OCI-LY1 (cell line): Measurements from ENCODE around the gene HAUS7.

Experiments used
- EZH2 ChIP-seq: fragments of 200-600 bp; sonication (generic), shearing (Covaris generic); IDR thresholded peaks from 2 replicates; pipeline ENCODE4 v1.8.0; 2017; ENCODE audit warnings: borderline replicate concordance, mixed run types, mild to moderate bottlenecking, antibody characterized with exemption, low read length, moderate library complexity, mixed read lengths
- TF ChIP-seq, protein P1 (sequence below): fragments of 200-600 bp; sonication (generic), shearing (Covaris generic); IDR thresholded peaks from 2 replicates; pipeline ENCODE4 v1.5.1; 2017; ENCODE audit warnings: mild to moderate bottlenecking, antibody characterized with exemption, low read length, moderate library complexity, mixed read lengths

DNA sequence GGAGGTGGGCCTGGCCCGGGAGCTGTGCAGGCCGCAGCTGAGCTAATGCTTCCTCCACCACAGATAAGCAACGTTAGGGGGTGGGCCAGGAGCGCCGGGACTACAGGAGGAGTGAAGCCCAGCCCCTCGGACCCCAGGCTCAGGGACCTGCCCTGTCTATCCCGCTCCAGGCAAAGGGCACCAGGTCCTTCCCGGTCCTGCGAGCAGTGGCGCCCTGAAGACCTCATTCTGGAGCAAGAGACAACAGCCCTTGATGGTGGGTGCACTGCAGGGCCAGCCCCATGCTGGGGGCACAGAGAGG lies 23.8 kb downstream of the HAUS7 start:
- TF ChIP-seq, protein P1, sequence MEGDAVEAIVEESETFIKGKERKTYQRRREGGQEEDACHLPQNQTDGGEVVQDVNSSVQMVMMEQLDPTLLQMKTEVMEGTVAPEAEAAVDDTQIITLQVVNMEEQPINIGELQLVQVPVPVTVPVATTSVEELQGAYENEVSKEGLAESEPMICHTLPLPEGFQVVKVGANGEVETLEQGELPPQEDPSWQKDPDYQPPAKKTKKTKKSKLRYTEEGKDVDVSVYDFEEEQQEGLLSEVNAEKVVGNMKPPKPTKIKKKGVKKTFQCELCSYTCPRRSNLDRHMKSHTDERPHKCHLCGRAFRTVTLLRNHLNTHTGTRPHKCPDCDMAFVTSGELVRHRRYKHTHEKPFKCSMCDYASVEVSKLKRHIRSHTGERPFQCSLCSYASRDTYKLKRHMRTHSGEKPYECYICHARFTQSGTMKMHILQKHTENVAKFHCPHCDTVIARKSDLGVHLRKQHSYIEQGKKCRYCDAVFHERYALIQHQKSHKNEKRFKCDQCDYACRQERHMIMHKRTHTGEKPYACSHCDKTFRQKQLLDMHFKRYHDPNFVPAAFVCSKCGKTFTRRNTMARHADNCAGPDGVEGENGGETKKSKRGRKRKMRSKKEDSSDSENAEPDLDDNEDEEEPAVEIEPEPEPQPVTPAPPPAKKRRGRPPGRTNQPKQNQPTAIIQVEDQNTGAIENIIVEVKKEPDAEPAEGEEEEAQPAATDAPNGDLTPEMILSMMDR, result no peak
- no peak for TF ChIP-seq EZH2
